H1 (cell line): ENCODE results near the gene PHF23.
A peak's percentile ranks its signal among the peaks of the same experiment; 100 is the strongest.

ENCODE experiments used
- POLR2A ChIP-seq, 2 experiments: IDR thresholded peaks; 1 replicate in 1 of 2; 2 replicates in 1 of 2; pipeline ENCODE4 v1.6.1; 2011; ENCODE audit warnings: low read depth in 2 of 2, low read length in 2 of 2, mild to moderate bottlenecking in 2 of 2; ENCODE audit errors: control extremely low read depth in 1 of 2
- POLR2AphosphoS5 ChIP-seq: IDR thresholded peaks from 2 replicates; pipeline ENCODE4 v1.6.1; 2011; ENCODE audit warnings: low read depth, low read length
- RNF2 ChIP-seq: fragments of 200-900, 300-1000 bp; sonication (generic); IDR thresholded peaks from 2 replicates; pipeline ENCODE4 v1.7.1; 2016; ENCODE audit warnings: borderline replicate concordance, low read depth, mild to moderate bottlenecking, antibody characterized with exemption, low read length; ENCODE audit not compliant: poor library complexity, severe bottlenecking; ENCODE audit errors: missing control alignments
- TAF1 ChIP-seq: IDR thresholded peaks from 2 replicates; pipeline ENCODE4 v1.6.1; 2011; ENCODE audit warnings: mild to moderate bottlenecking, low read depth, low read length
- TF ChIP-seq, protein P1 (sequence below), 3 experiments: IDR thresholded peaks; 1 replicate in 2 of 3; 2 replicates in 1 of 3; pipeline versions ENCODE4 v1.5.1 to v1.6.1; 2011; ENCODE audit warnings: low read length in 3 of 3, mild to moderate bottlenecking in 3 of 3, inconsistent platforms in 2 of 3, low read depth in 1 of 3, moderate library complexity in 1 of 3; ENCODE audit not compliant: insufficient read depth in 1 of 3; ENCODE audit errors: control extremely low read depth in 1 of 3
- TF ChIP-seq, protein P2 (sequence below): IDR thresholded peaks from 2 replicates; pipeline ENCODE4 v1.6.1; 2012; ENCODE audit warnings: inconsistent platforms

DNA sequence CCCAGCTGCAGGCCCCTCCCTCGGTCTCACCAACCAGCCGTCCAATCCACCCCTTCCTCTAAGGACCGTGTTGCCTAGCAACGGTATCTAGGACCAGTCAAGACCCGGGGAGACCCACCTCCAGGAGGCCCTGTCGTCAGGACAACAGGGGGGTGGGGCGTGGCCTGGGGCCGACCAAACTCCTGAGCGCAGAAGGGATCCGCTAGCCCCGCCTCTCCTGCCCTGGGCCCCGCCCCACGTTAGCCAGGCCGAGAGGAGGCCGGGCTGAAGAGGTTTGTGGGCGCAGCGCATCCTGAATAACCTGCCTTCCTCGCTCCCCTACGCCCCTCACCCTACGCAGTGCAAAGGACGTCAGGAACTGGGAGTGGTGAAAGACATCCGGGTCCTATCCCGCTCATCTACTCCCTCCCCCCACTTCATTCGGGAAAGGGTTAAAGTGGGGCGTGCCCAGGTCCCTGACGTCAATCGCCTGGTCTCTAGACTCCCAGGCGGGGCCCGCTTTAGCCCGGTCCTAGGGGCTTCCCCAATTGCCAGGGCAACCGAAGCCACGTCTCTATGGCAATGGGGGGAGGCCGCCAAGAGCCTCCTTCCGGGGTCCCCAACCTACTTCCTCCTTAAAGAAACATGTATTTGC, 34.3 kb downstream of the PHF23 start:
- no peak for TF ChIP-seq RNF2
- TF ChIP-seq, protein P1, sequence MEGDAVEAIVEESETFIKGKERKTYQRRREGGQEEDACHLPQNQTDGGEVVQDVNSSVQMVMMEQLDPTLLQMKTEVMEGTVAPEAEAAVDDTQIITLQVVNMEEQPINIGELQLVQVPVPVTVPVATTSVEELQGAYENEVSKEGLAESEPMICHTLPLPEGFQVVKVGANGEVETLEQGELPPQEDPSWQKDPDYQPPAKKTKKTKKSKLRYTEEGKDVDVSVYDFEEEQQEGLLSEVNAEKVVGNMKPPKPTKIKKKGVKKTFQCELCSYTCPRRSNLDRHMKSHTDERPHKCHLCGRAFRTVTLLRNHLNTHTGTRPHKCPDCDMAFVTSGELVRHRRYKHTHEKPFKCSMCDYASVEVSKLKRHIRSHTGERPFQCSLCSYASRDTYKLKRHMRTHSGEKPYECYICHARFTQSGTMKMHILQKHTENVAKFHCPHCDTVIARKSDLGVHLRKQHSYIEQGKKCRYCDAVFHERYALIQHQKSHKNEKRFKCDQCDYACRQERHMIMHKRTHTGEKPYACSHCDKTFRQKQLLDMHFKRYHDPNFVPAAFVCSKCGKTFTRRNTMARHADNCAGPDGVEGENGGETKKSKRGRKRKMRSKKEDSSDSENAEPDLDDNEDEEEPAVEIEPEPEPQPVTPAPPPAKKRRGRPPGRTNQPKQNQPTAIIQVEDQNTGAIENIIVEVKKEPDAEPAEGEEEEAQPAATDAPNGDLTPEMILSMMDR (IDR thresholded peaks at IDR 0.05; ENCODE audit: control extremely low read depth in 1 of 3, insufficient read depth in 1 of 3, low read depth in 1 of 3, low read length in 3 of 3) = no peak
- peak; percentile 46; the same call in 1 of the 2 replicates for TF ChIP-seq POLR2AphosphoS5
- TF ChIP-seq TAF1 = no peak
- no peak for TF ChIP-seq POLR2A (IDR thresholded peaks at IDR 0.05; ENCODE audit: control extremely low read depth in 1 of 2, low read depth in 2 of 2, low read length in 2 of 2)
- TF ChIP-seq, protein P2, sequence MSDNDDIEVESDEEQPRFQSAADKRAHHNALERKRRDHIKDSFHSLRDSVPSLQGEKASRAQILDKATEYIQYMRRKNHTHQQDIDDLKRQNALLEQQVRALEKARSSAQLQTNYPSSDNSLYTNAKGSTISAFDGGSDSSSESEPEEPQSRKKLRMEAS = 0 out of 2 replicates have a peak, but pooled peaks have one; percentile 42
